Eye (tissue), 1 donor: ENCODE data around the gene CD3E.

Experiments used
- DNase-seq: peaks from one replicate; pipeline ENCODE4 v3.0.0-alpha.2; 2015

Gene CD3E

DNA sequence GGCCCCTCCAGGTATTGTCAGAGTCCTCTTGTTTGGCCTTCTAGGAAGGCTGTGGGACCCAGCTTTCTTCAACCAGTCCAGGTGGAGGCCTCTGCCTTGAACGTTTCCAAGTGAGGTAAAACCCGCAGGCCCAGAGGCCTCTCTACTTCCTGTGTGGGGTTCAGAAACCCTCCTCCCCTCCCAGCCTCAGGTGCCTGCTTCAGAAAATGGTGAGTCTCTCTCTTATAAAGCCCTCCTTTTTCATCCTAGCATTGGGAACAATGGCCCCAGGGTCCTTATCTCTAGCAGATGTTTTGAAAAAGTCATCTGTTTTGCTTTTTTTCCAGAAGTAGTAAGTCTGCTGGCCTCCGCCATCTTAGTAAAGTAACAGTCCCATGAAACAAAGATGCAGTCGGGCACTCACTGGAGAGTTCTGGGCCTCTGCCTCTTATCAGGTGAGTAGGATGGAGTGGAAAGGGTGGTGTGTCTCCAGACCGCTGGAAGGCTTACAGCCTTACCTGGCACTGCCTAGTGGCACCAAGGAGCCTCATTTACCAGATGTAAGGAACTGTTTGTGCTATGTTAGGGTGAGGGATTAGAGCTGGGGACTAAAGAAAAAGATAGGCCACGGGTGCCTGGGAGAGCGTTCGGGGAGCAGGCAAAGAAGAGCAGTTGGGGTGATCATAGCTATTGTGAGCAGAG lies at the start of gene CD3E:
Gene CD3E, plus strand, starts transcription at position 163 of the 681 bp plus-strand sequence. Its CDS starts 223 bp downstream, at position 386.
- DNase-seq = no peak

DNA sequence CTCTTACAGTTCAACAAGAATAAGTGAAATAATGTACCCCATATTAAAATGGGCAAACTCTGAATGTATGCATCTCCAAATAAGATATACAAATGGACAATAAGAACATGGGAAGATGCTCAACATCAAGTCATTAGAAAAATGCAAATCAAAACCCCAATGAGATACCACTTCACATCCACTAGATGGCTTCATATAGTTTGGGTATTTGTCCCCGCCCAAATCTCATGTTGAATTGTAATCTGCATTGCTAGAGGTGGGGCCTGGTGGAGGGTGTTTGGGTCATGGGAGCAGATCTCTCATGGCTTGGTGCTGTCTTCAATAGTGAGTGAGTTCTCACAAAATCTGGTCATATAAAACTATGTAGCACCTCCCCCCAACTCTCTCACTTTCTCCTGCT lies 46.1 kb upstream of the CD3E start:
- no peak for DNase-seq

GRCh38 chr11:118259138-118259537 lies 45.4 kb upstream of the CD3E start:
- DNase-seq = no peak

- DNase-seq = no peak
Measured at GRCh38 chr11:118260353-118260752, 44.2 kb upstream of the CD3E start.

- DNase-seq = no peak
Measured at GRCh38 chr11:118263112-118263511, 41.4 kb upstream of the CD3E start.

DNA sequence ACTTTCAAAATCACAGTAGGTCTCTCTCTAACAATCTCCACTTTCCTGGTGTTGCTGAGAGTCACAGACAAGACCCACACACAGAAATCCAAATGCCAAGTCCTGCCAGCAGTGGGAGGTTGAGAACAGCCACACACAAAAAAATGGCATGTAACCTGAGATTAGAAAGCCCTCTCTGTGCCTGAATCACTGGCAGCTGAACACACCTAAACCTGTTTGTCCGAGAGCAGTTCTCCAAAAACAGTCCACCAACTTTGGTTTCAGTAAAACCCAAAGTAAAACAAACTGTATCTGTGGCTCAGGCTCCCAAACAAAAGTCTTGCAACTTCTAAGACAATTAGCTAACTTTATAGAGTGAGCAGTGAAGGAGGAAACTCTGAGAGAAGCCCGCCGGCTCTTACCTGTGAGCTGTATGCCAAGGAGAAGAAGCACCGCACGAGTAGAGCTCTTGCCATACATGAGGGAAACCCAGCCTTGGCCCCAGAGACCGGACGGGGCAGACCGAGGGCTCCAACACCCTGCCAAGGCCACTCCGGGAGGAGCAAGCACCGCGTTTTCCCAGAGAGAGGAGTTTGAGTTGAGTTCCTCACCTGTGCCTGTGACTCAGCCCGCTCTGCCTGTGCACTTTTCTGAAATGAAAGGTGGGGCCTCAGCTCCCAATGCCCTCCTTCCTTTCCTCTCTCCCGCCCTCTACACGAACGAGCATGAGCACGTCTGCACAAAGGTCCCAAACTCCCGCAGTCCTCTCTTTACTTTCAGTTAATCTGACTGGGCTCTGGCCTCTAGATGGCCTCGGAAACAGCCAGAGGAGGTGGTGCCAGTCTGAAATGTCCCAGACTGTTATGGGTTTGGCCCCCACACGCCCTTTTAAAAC lies 40.6 kb upstream of the CD3E start, which contains the start of gene MPZL2:
Gene MPZL2, minus strand, starts transcription at position 603 of the 874 bp plus-strand sequence. Its CDS starts 144 bp downstream, at position 459.
- DNase-seq = peak; percentile 63

DNA sequence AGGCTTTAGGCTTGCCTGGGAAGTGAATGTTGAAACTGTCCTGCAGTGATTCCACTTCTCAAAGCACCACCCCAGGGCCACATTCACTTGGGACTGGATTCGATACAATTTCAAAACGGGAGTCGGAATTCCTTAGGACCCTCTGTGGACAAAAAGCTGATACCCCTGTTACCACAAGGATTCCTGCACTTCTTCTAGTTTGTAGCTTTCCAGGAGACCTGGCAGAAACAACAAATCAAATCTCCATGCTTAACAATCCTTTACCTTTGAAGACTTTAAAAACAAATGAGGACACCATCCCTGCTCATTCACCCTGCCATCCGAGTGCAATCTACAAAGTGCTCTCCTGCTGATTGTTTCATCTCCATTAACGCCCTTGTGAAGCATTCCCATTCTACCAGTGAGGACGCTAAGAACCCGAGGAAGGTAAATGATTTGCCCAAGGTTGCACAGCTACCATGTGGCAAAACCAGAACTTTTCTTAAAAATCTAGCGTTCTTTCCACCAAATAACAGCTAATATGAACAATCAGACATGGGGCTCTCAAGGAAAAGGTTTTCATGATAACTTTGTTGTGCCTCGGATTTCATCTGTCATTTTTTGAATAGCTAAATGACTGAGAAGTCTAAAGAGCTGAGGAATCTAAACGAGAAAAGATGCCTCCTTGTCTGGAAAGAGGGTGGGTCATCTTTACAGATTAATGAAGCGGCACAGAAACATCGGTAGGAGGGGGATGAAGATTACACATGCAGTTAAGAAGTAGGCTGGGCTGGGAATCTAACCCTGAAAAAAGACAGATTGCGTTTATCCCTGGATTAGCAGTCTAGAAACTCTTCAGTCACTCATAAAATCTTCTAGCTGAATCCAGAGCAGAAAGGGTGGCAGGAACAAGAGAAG lies 39.7 kb upstream of the CD3E start:
- DNase-seq = peak; percentile 25

GRCh38 chr11:118265954-118266353 lies 38.6 kb upstream of the CD3E start:
- DNase-seq = no peak

DNA sequence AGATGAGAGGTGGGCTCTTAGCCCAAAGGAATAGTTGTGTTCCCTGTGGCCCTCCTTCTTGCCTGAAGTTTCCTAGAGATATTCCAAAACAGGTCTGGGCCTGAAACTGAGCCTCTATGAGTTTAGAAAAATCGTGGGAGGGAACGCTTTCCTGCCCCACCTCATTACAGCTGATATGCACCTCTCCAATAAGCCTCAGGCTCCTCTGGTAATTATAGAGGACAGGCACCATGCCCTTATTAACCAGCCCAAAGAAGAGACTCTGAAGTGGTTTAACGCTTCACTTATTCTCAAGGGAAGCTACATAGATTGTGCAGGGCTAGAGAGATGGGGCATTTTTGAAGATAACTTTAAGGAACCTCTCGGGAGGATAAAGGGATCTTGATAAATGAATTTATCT lies 37.0 kb upstream of the CD3E start:
- DNase-seq = peak; percentile 69

- no peak for DNase-seq
Measured at GRCh38 chr11:118272001-118272400, 32.5 kb upstream of the CD3E start.

GRCh38 chr11:118274186-118274585 lies 30.3 kb upstream of the CD3E start:
- no peak for DNase-seq

DNA sequence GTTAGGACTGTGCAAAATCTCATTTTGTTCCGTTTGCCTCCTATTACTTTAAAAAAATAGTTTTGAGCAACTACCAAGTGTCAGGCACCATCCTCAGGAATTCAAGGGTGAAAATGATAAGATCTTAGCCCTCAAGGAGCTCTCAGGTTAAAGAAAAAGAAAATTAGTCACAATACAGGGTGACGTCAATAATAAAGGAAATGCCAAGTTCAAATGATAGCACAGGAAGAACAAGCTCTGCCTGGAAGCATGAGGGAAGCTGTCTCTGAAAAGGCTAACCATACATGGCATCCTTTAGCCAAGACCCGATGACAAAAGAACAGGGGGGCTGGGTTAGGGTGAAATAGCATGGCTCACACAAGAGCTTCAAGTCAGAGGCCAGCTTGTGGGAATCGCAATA lies 29.4 kb upstream of the CD3E start:
- no peak for DNase-seq

GRCh38 chr11:118276422-118276821 lies 28.1 kb upstream of the CD3E start:
- no peak for DNase-seq

DNA sequence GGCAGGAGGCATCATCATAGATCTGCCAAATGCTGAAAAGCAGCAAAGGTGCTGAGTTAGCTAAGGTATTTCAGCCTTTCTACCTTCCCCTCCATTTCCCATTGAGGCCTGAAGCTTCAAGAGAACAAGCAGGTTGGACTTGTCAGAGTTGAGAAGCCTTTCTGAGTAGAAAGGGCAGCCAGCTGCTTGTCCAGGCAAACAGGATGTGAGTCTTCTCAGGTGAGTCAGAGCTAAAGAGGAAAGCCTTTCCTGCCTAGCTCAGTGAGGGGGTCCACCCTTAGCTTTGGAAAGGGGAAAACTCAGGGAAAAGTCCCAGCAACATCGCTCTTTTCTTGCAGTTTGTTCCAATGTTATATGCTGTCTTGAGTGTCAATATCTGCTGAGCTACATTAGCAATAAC lies 27.2 kb upstream of the CD3E start:
- no peak for DNase-seq

GRCh38 chr11:118281284-118281683 lies 23.2 kb upstream of the CD3E start:
- DNase-seq = no peak

DNA sequence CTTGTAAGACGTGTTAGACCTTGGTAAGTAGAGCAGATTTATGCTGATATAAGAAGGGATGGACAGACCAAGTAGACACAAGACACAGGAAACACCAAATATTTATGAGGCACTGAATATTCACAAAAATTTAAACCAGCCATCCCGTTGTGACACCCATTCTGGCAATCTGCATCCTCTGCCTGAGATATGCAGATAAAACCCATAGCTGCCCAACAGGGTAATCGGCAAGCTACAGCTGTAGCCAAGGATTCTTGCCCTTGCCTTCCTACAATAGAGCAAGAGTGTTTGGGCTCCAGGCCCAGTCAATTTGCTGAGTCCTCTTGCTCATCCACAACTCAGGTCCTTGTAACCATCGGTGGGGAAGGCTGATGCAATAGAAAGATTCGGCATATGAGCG lies 21.9 kb upstream of the CD3E start:
- DNase-seq = no peak

- DNase-seq = no peak
Measured at GRCh38 chr11:118283037-118283636, 21.4 kb upstream of the CD3E start.

- no peak for DNase-seq
Measured at GRCh38 chr11:118283756-118284350, 20.7 kb upstream of the CD3E start.

- DNase-seq = no peak
Measured at GRCh38 chr11:118286545-118286944, 18.0 kb upstream of the CD3E start.

DNA sequence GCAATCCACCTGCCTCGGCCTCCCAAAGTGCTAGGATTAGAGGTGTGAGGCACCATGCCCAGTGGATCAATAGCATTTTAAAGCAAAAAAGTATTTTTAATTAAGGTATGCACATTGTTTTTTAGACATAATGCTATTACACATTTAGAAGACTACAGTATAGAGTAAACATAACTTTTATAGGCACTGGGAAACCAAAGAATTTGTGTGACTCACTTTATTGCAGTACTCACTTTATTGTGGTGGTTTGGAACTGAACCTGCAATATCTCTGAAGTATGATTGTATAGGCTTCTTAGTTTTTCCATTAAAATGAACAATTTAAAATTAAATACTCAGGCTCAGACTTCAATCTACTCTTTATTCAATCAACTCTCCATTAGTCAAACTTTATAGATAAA lies 17.5 kb upstream of the CD3E start:
- no peak for DNase-seq

GRCh38 chr11:118289401-118289800 lies 15.1 kb upstream of the CD3E start:
- DNase-seq = peak; percentile 77

DNA sequence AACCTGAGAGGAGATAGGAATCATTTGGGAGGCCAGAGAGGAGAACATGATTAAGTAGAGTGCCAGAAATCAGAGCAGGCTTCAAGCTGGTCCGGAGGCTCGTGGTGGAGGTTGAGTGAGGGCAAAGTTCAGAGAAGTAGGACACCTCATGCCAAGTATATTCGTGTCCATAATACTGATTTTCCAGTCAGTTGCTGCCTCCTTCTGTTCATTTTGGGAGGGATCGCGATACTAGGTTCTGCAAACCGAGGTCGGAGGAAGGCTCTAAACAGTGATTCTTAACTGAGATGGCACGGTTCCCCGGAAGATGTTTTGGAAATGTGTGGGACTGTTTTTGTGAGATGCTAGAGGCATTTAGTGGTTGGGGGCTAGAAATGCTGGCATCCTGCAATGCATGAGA lies 13.6 kb upstream of the CD3E start:
- peak; percentile 30 for DNase-seq
